ENCODE measurements around the gene KIF23.

- TF ChIP-seq EP300 (IDR thresholded peaks at IDR 0.05) (no peak), POLR2A (IDR thresholded peaks at IDR 0.05) (no peak)
- TF ChIP-seq, protein P1, sequence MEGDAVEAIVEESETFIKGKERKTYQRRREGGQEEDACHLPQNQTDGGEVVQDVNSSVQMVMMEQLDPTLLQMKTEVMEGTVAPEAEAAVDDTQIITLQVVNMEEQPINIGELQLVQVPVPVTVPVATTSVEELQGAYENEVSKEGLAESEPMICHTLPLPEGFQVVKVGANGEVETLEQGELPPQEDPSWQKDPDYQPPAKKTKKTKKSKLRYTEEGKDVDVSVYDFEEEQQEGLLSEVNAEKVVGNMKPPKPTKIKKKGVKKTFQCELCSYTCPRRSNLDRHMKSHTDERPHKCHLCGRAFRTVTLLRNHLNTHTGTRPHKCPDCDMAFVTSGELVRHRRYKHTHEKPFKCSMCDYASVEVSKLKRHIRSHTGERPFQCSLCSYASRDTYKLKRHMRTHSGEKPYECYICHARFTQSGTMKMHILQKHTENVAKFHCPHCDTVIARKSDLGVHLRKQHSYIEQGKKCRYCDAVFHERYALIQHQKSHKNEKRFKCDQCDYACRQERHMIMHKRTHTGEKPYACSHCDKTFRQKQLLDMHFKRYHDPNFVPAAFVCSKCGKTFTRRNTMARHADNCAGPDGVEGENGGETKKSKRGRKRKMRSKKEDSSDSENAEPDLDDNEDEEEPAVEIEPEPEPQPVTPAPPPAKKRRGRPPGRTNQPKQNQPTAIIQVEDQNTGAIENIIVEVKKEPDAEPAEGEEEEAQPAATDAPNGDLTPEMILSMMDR (IDR thresholded peaks at IDR 0.05), result no peak
These were observed 51.1 kb downstream of the KIF23 start for GRCh38 chr15:69465253-69465652.
